K562 (cell line): Measurements from ENCODE around the gene TMEM260. TPM values are rescaled to one million over a fixed set of nuclear protein-coding genes. Genes with fewer than 3 reads are reported as not detected.

Source experiments
- ATF1 ChIP-seq, 2 experiments: fragments of 450-650 bp in 1 of 2; IDR thresholded peaks; 2 replicates each; pipeline ENCODE4 v1.6.1; 2016; ENCODE audit warnings: missing compliant biosample characterization in 1 of 2, missing genetic modification characterization in 1 of 2
- DMBX1 ChIP-seq: fragments of 250-450 bp; sonication (Bioruptor Pico); IDR thresholded peaks from 2 replicates; pipeline ENCODE4 v1.8.0; 2022; ENCODE audit warnings: inconsistent platforms, mild to moderate bottlenecking, moderate library complexity, borderline replicate concordance
- E2F3 ChIP-seq: fragments of 250-450 bp; sonication (Bioruptor Pico); IDR thresholded peaks from 2 replicates; pipeline ENCODE4 v1.4.0; 2020; ENCODE audit warnings: mild to moderate bottlenecking
- PURB ChIP-seq: sonication (generic); formaldehyde crosslinking; IDR thresholded peaks from 2 replicates; pipeline ENCODE4 v1.9.0; 2021; ENCODE audit warnings: low read depth, mild to moderate bottlenecking, missing genetic modification reagents
- RFX5 ChIP-seq: IDR thresholded peaks from 2 replicates; pipeline ENCODE4 v1.6.1; 2011; ENCODE audit warnings: low read depth, mild to moderate bottlenecking, improper control_type of control experiment, low read length
- STAT5A ChIP-seq: IDR thresholded peaks from 2 replicates; pipeline ENCODE4 v1.6.1; 2012; ENCODE audit warnings: low read length, inconsistent platforms, borderline replicate concordance
- TEAD4 ChIP-seq, 2 experiments: sonication (generic) in 1 of 2; formaldehyde crosslinking in 1 of 2; IDR thresholded peaks; 2 replicates each; pipeline versions ENCODE4 v1.6.1 to v1.8.0; 2012 to 2022; ENCODE audit warnings: borderline replicate concordance in 1 of 2, inconsistent platforms in 1 of 2, low read length in 1 of 2, mild to moderate bottlenecking in 1 of 2, missing genetic modification reagents in 1 of 2
- XRCC4 ChIP-seq: IDR thresholded peaks from one replicate; pipeline ENCODE4 v1.6.1; 2011; ENCODE audit not compliant: insufficient read depth, insufficient read length; ENCODE audit errors: extremely low read depth
- ZNF41 ChIP-seq: fragments of 250-450 bp; sonication (Bioruptor Pico); conservative IDR thresholded peaks from 2 replicates; pipeline ENCODE4 v1.4.0; 2020; ENCODE audit warnings: mild to moderate bottlenecking
- polyA plus RNA-seq, 8 experiments: library from polyadenylated mRNA; depleted of rRNA in 4 of 8; stranded (reverse) in 5 of 8; unstranded in 3 of 8; fragments of >200 nt; fragmentation: Nextera tagmentation in 2 of 8; fragmentation: Illumina TruSeq in 1 of 8; extraction: Ambion mirVana in 2 of 8; extraction: Trizol in 1 of 8; gene quantifications; 2 replicates each; pipeline versions ENCODE4 v1.2.1 to v1.2.3, GENCODE V29; 2011 to 2014; ENCODE audit warnings: inconsistent platforms in 1 of 8, missing spikeins in 1 of 8
- total RNA-seq, 7 experiments: library from RNA; depleted of rRNA in 6 of 7; stranded (reverse); fragments of >200 nt in 6 of 7; fragmentation: Illumina TruSeq in 2 of 7; extraction: Trizol in 2 of 7; gene quantifications; 2 replicates each; pipeline versions ENCODE4 v1.2.1 to v1.2.3, GENCODE V29; 2011 to 2021; ENCODE audit warnings: low replicate concordance in 1 of 7
- TF ChIP-seq, protein P1 (sequence below): fragments of 450-650 bp; IDR thresholded peaks from 2 replicates; pipeline ENCODE4 v1.6.1; 2016; ENCODE audit warnings: mild to moderate bottlenecking, moderate library complexity
- TF ChIP-seq, protein P2 (sequence below): fragments of 250-450 bp; sonication (Bioruptor Pico); IDR thresholded peaks from 2 replicates; pipeline ENCODE4 v1.5.0; 2021
- TF ChIP-seq, protein P3 (sequence below): fragments of 450-650 bp; formaldehyde crosslinking; IDR thresholded peaks from 2 replicates; pipeline ENCODE4 v1.4.0; 2020; ENCODE audit warnings: mild to moderate bottlenecking, moderate library complexity

Gene TMEM260
- total and polyA plus RNA-seq, 9 of the 15 experiments (the other 6 are each of a cell fraction or from before 2014, with no cell fraction given), result 2.2 to 9.4 (median 6.0) TPM

DNA sequence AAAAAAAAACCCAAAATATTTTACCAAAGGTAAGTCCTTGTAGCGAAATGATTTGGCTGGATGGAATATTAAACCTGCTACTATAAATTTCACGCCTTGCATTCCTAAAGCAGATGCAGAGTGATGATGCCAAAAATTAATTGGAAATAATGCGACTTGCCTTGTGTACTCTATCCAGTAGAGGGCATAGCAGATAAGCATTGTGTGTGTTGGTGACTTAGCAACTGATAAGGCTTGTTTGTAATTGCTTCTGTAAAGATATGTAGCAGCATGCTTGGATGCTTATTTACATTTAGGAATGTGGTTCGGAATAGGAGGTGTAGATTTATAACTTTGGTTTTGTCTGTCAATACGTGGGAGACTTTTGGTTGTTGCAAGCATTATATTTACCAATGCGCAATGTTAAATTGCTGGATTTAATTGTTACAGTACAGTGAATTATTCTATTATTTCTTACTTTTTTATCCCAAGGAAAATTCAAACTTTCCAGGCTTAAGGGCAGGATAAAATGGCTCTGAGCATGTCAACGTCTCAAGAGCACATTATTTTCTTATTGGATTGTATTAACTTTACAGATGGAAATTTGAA, 80.5 kb downstream of the TMEM260 start (continued):
- TF ChIP-seq, protein P1, sequence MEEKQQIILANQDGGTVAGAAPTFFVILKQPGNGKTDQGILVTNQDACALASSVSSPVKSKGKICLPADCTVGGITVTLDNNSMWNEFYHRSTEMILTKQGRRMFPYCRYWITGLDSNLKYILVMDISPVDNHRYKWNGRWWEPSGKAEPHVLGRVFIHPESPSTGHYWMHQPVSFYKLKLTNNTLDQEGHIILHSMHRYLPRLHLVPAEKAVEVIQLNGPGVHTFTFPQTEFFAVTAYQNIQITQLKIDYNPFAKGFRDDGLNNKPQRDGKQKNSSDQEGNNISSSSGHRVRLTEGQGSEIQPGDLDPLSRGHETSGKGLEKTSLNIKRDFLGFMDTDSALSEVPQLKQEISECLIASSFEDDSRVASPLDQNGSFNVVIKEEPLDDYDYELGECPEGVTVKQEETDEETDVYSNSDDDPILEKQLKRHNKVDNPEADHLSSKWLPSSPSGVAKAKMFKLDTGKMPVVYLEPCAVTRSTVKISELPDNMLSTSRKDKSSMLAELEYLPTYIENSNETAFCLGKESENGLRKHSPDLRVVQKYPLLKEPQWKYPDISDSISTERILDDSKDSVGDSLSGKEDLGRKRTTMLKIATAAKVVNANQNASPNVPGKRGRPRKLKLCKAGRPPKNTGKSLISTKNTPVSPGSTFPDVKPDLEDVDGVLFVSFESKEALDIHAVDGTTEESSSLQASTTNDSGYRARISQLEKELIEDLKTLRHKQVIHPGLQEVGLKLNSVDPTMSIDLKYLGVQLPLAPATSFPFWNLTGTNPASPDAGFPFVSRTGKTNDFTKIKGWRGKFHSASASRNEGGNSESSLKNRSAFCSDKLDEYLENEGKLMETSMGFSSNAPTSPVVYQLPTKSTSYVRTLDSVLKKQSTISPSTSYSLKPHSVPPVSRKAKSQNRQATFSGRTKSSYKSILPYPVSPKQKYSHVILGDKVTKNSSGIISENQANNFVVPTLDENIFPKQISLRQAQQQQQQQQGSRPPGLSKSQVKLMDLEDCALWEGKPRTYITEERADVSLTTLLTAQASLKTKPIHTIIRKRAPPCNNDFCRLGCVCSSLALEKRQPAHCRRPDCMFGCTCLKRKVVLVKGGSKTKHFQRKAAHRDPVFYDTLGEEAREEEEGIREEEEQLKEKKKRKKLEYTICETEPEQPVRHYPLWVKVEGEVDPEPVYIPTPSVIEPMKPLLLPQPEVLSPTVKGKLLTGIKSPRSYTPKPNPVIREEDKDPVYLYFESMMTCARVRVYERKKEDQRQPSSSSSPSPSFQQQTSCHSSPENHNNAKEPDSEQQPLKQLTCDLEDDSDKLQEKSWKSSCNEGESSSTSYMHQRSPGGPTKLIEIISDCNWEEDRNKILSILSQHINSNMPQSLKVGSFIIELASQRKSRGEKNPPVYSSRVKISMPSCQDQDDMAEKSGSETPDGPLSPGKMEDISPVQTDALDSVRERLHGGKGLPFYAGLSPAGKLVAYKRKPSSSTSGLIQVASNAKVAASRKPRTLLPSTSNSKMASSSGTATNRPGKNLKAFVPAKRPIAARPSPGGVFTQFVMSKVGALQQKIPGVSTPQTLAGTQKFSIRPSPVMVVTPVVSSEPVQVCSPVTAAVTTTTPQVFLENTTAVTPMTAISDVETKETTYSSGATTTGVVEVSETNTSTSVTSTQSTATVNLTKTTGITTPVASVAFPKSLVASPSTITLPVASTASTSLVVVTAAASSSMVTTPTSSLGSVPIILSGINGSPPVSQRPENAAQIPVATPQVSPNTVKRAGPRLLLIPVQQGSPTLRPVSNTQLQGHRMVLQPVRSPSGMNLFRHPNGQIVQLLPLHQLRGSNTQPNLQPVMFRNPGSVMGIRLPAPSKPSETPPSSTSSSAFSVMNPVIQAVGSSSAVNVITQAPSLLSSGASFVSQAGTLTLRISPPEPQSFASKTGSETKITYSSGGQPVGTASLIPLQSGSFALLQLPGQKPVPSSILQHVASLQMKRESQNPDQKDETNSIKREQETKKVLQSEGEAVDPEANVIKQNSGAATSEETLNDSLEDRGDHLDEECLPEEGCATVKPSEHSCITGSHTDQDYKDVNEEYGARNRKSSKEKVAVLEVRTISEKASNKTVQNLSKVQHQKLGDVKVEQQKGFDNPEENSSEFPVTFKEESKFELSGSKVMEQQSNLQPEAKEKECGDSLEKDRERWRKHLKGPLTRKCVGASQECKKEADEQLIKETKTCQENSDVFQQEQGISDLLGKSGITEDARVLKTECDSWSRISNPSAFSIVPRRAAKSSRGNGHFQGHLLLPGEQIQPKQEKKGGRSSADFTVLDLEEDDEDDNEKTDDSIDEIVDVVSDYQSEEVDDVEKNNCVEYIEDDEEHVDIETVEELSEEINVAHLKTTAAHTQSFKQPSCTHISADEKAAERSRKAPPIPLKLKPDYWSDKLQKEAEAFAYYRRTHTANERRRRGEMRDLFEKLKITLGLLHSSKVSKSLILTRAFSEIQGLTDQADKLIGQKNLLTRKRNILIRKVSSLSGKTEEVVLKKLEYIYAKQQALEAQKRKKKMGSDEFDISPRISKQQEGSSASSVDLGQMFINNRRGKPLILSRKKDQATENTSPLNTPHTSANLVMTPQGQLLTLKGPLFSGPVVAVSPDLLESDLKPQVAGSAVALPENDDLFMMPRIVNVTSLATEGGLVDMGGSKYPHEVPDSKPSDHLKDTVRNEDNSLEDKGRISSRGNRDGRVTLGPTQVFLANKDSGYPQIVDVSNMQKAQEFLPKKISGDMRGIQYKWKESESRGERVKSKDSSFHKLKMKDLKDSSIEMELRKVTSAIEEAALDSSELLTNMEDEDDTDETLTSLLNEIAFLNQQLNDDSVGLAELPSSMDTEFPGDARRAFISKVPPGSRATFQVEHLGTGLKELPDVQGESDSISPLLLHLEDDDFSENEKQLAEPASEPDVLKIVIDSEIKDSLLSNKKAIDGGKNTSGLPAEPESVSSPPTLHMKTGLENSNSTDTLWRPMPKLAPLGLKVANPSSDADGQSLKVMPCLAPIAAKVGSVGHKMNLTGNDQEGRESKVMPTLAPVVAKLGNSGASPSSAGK, result no peak
- no peak for TF ChIP-seq RFX5
- TF ChIP-seq STAT5A, result no peak
- TF ChIP-seq DMBX1 (CRISPR knock-in tag), result no peak
- TF ChIP-seq, protein P2, sequence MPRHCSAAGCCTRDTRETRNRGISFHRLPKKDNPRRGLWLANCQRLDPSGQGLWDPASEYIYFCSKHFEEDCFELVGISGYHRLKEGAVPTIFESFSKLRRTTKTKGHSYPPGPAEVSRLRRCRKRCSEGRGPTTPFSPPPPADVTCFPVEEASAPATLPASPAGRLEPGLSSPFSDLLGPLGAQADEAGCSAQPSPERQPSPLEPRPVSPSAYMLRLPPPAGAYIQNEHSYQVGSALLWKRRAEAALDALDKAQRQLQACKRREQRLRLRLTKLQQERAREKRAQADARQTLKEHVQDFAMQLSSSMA (CRISPR knock-in tag), result no peak
- TF ChIP-seq ZNF41, result no peak
- TF ChIP-seq, protein P3, sequence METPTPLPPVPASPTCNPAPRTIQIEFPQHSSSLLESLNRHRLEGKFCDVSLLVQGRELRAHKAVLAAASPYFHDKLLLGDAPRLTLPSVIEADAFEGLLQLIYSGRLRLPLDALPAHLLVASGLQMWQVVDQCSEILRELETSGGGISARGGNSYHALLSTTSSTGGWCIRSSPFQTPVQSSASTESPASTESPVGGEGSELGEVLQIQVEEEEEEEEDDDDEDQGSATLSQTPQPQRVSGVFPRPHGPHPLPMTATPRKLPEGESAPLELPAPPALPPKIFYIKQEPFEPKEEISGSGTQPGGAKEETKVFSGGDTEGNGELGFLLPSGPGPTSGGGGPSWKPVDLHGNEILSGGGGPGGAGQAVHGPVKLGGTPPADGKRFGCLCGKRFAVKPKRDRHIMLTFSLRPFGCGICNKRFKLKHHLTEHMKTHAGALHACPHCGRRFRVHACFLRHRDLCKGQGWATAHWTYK (CRISPR knock-in tag), result no peak
- no peak for TF ChIP-seq XRCC4
- no peak for TF ChIP-seq TEAD4 (IDR thresholded peaks at IDR 0.05; ENCODE audit: low read length)
- TF ChIP-seq TEAD4 (CRISPR knock-in tag; IDR thresholded peaks at IDR 0.05; ENCODE audit: borderline replicate concordance), result no peak
- no peak for TF ChIP-seq ATF1 (CRISPR knock-in tag; IDR thresholded peaks at IDR 0.05)
- TF ChIP-seq ATF1 (tag; IDR thresholded peaks at IDR 0.05), result no peak
- TF ChIP-seq E2F3, result no peak
- TF ChIP-seq PURB, result no peak
